Pancreas (tissue), 10 donors: ENCODE data around the gene YPEL5. TPM values are rescaled to one million over a fixed set of nuclear protein-coding genes. Genes with fewer than 3 reads are reported as not detected.

Experiments used
- ATAC-seq, 4 donors: fragments of 200-7000 bp; cut with Tn5 transposase; one replicate each; pipeline versions ENCODE4 v1.8.0 to v1.9.1; 2020; ENCODE audit warnings: mild to moderate bottlenecking in 4 of 4, moderate library complexity in 4 of 4
- DNase-seq, 6 donors: peaks; one replicate each; pipeline ENCODE4 v3.0.0-alpha.2; 2020
- FAIRE-seq: peaks from 2 replicates; lab custom pipeline; 2012; peaks lifted over from hg19 to GRCh38; lab: Jason Lieb, UNC
- H3K27ac ChIP-seq, 4 donors: fragments of 200-600 bp; sonication (generic); 1 replicate in 3 of 4; 2 replicates in 1 of 4; pipeline versions ENCODE4 v1.5.0 to v1.8.0; 2020
- H3K27me3 ChIP-seq, 4 donors: fragments of 200-600 bp; one replicate each; pipeline ENCODE4 v1.8.0; 2021
- H3K36me3 ChIP-seq, 3 donors: fragments of 200-600 bp; sonication (generic) in 1 of 3; one replicate each; pipeline versions ENCODE4 v1.5.0 to v1.8.0; 2020 to 2021
- H3K4me1 ChIP-seq, 3 donors: fragments of 200-600 bp; one replicate each; pipeline ENCODE4 v1.8.0; 2021
- H3K4me3 ChIP-seq, 4 donors: fragments of 200-600 bp; sonication (generic) in 2 of 4; one replicate each; pipeline versions ENCODE4 v1.5.0 to v1.8.0; 2020 to 2021
- H3K9me3 ChIP-seq, 4 donors: fragments of 200-600 bp; one replicate each; pipeline ENCODE4 v1.8.0; 2021
- WGBS, 2 donors: extraction: QIAGEN DNeasy Blood & Tissue Kit; methylation state at CpG; one replicate each; pipeline ENCODE4 v1.1.7; 2013; 5-methylcytosine and 5-hydroxymethylcytosine counted together
- intact Hi-C, 3 donors: fragments of 100-400 bp; cut with DNase I; formaldehyde crosslinking; loops; one replicate each; pipeline versions ENCODE4 v1.11.1 to v1.14.2; 2022
- polyA plus RNA-seq, 2 donors: library from polyadenylated mRNA; stranded (reverse); fragments of 200-250 nt; gene quantifications; one replicate each; pipeline ENCODE4 v1.2.3, GENCODE V29; 2013
- total RNA-seq, 6 donors: library from RNA; stranded (reverse); fragmentation: NEBNext Ultra II Directional in 4 of 6; extraction: Animal tissue kit (Norgen Biotek cat#: 25700) in 4 of 6; gene quantifications; one replicate each; pipeline versions ENCODE4 v1.2.1 to v1.2.4, GENCODE V29; 2021 to 2023
- TF ChIP-seq, protein P1 (sequence below), 4 donors: fragments of 200-600 bp; sonication (generic) in 3 of 4; IDR thresholded peaks; one replicate each; pipeline versions ENCODE4 v1.5.0 to v1.8.0; 2021; ENCODE audit warnings: antibody characterized with exemption in 4 of 4
- donor health status: healthy with polysubstance abuse.
- donor health status: DM: no; HTN: no; CAD: no; lungs with moderate emphysema.
- donor health status: DM: no; HTN: no; CAD: no.
- donor health status: control.
- donor health status: control.
- donor health status: Bipolar disorder and iron deficiency.
- donor health status: DM: yes; HTN: yes; CAD: no.
- donor health status: DM: no; HTN: no; CAD: no.
- donor health status: DM: no; HTN: no; CAD: no.
- donor health status: DM: yes; HTN: yes; CAD: no.

Gene YPEL5
- total and polyA plus RNA-seq, 8 donors, result 20.6 to 53.2 (median 27.1) TPM

DNA sequence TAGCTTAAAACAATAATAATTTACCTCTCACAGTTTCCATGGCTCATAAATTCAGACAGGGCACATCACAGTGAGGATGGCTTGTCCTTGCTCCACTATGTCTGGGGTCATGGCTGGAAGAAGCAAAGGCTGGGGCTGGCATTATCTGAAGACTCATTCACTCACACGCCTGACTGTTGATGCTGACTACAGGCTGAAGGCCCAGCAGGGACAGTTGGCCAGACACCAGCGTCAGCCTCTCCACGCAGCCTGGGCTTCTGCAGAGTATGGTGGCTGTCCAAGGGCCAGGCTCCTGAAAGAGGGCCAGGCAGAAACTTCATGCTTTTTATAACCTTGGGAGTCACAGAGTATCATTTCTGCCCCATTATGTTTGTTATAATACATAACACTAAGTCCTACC is 33.4 kb downstream of the YPEL5 start:
- no peaks in the 10 kb centered on the region for H3K9me3 ChIP-seq
- intact Hi-C loops, result no loop called here
- FAIRE-seq, result no peak
- no peak for DNase-seq
- no peaks in the 10 kb centered on the region for H3K4me1 ChIP-seq
- no peak for ATAC-seq
- no peaks in the 10 kb centered on the region for H3K27me3 ChIP-seq
- TF ChIP-seq, protein P1, sequence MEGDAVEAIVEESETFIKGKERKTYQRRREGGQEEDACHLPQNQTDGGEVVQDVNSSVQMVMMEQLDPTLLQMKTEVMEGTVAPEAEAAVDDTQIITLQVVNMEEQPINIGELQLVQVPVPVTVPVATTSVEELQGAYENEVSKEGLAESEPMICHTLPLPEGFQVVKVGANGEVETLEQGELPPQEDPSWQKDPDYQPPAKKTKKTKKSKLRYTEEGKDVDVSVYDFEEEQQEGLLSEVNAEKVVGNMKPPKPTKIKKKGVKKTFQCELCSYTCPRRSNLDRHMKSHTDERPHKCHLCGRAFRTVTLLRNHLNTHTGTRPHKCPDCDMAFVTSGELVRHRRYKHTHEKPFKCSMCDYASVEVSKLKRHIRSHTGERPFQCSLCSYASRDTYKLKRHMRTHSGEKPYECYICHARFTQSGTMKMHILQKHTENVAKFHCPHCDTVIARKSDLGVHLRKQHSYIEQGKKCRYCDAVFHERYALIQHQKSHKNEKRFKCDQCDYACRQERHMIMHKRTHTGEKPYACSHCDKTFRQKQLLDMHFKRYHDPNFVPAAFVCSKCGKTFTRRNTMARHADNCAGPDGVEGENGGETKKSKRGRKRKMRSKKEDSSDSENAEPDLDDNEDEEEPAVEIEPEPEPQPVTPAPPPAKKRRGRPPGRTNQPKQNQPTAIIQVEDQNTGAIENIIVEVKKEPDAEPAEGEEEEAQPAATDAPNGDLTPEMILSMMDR (IDR thresholded peaks at IDR 0.05), result no peak
- no peaks in the 10 kb centered on the region for H3K36me3 ChIP-seq
- H3K27ac ChIP-seq, result no peak overlapping the region
- WGBS, 2 donors, result 82 to 83% methylated on average over 3 of the region's 3 CpGs
- no peak overlapping the region for H3K4me3 ChIP-seq

DNA sequence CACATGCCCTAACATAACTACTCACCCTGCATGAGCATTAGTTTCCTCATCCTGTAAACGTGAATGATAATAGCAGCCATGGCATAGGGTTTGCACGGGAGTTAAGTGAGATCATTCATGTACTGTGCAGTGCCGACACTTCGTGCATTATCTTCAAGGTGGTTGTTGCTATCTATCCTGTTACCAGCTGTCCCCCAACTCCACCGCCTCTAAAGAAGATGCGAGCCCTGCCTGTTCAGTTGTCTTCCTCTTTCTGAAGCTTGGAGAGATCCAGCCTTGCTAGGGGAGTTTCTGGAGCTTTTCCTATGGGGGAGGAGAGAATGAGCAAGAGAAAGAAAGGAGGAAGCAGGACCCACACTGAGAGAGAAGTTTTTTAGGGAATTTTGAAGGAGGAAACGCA is 34.4 kb downstream of the YPEL5 start:
- no peak for DNase-seq
- Histone ChIP-seq H3K4me3 (no peak overlapping the region), H3K27me3 (no peaks in the 10 kb centered on the region), H3K9me3 (no peaks in the 10 kb centered on the region), H3K4me1 (no peaks in the 10 kb centered on the region), H3K36me3 (no peaks in the 10 kb centered on the region), H3K27ac (no peak overlapping the region)
- TF ChIP-seq, protein P1 (IDR thresholded peaks at IDR 0.05), result no peak
- intact Hi-C loops, result no loop called here
- no peak for ATAC-seq
- FAIRE-seq, result no peak
- WGBS, 2 donors, result 70 to 78% methylated on average over 7 of the region's 7 CpGs

DNA sequence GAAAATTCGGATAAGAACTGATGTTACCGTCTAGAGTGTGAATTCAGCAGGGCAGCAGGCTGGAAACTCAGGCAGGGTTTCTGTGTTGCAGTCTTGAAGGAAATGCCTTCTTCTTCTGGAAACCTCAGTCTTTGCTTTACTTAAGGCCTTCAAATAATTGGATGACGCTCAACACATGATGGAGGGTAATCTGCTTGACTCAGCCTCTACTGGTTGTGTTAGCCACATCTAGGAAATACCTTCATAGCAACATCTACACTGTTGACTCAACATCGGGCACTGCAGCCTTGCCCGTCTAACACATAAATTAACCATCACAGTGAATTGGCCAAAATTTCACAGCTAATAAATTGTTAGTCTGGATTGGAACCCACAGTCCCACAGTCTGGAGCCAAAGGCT is 37.2 kb downstream of the YPEL5 start:
- WGBS, 2 donors, result 86 to 92% methylated on average over 5 of the region's 5 CpGs
- H3K9me3 ChIP-seq, result no peaks in the 10 kb centered on the region
- DNase-seq, result no peak
- H3K36me3 ChIP-seq, result no peaks in the 10 kb centered on the region
- intact Hi-C loops, result no loop called here
- H3K27ac ChIP-seq, result no peak overlapping the region
- no peak for ATAC-seq
- no peak overlapping the region for H3K4me3 ChIP-seq
- TF ChIP-seq, protein P1 (IDR thresholded peaks at IDR 0.05), result no peak
- FAIRE-seq, result no peak
- H3K27me3 ChIP-seq, result no peaks in the 10 kb centered on the region
- H3K4me1 ChIP-seq, result no peaks in the 10 kb centered on the region

DNA sequence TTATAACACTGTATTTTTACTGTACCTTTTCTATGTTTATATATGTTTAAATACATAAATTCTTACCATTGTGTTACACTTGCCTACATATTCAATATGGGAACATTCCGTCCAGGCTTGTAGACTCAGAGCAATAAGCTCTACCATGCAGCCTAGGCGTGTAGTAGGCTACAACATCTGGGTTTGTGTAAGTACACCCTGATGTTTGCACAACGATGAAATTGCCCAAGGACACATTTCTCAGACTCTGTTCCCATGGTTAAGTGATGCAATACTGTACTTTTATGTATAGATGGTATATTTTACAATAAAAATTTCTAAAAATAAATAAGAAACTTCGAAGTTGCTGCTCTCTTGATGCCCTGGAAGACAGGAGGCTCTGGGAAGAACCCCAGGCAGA is 38.4 kb downstream of the YPEL5 start:
- no peak for DNase-seq
- H3K36me3 ChIP-seq, result no peaks in the 10 kb centered on the region
- ATAC-seq, result no peak
- no peak for FAIRE-seq
- no peaks in the 10 kb centered on the region for H3K9me3 ChIP-seq
- TF ChIP-seq, protein P1 (IDR thresholded peaks at IDR 0.05), result no peak
- no peak overlapping the region for H3K4me3 ChIP-seq
- H3K27ac ChIP-seq, result no peak overlapping the region
- no peaks in the 10 kb centered on the region for H3K4me1 ChIP-seq
- H3K27me3 ChIP-seq, result no peaks in the 10 kb centered on the region
- whole genome bisulfite sequencing, 2 donors, result 50 to 54% methylated on average over 4 of the region's 4 CpGs
- intact Hi-C loops, result no loop called here

DNA sequence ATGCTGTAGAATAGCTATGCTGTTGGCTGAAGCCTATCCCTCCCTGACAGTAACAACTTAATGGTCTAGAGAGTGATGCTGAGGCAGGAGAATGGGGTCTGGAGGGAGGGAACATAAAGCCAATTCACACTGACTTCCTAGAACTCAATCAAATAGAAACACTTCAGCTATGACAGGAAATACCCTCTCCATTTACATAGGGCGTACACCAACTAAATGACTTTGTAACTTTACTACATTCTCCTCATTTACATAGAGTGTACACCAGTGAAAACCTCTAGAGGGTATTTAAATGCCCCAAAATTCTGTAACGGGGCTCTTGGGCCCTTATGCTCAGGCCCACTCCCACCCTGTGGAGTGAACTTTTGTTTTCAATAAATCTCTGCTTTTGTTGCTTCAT is 41.5 kb downstream of the YPEL5 start:
- Histone ChIP-seq H3K27ac (no peak overlapping the region), H3K36me3 (no peaks in the 10 kb centered on the region), H3K27me3 (no peaks in the 10 kb centered on the region), H3K9me3 (no peaks in the 10 kb centered on the region), H3K4me1 (no peaks in the 10 kb centered on the region), H3K4me3 (no peak overlapping the region)
- 79 to 84% methylated on average over 2 of the region's 2 CpGs for WGBS, 2 donors
- FAIRE-seq (no peak), DNase-seq (no peak), ATAC-seq (no peak)
- intact Hi-C loops, result no loop called here
- TF ChIP-seq, protein P1 (IDR thresholded peaks at IDR 0.05), result no peak
